ENCODE data around the gene NPIPA1.
"Not testable (repeated sequence)": the region's sequence is repeated elsewhere in the genome, so short reads cannot be mapped to it uniquely, and the experiment has no call there.

NPIPA1 gene

DNA sequence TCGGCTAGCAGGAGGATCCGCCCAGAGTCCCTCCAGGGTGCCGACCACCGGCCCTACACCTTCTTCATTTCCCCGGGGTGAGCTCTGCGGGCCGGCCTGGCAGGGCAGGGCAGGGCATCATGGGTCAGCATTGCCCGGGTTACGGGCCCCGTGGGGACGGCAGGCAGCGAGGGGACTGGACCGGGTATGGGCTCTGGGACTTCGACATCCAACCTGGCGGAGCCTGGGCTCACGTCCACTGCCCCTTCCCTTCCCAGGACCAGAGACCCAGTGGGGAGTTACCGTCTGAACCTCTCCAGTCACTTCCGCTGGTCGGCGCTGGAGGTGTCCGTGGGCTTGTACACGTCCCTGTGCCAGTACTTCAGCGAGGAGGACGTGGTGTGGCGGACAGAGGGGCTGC is 7.0 kb upstream of the NPIPA1 start:
- DNase-seq (ENCODE audit: low read depth in 2 of 3, low spot score in 1 of 3) = not testable (repeated sequence)

DNA sequence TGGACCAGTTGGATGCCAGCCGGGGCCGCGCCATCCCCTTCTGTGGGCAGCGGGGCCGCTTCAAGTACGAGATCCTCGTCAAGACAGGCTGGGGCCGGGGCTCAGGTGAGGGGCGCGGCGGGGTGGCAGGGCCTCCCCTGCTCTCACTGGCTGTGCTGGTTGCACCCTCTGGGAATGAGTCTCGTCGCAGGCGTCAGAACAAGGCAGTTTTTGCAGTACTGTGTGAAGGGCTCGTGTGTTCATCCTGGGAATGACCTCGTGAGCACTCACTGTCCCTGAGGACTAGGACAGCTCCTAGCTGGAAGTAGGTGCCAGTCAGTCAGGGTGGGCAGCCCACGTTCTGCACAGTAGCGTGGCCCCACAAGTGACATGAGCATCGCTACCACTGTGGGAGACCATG is 6.3 kb upstream of the NPIPA1 start:
- DNase-seq (ENCODE audit: low read depth in 2 of 3, low spot score in 1 of 3) = not testable (repeated sequence)

DNA sequence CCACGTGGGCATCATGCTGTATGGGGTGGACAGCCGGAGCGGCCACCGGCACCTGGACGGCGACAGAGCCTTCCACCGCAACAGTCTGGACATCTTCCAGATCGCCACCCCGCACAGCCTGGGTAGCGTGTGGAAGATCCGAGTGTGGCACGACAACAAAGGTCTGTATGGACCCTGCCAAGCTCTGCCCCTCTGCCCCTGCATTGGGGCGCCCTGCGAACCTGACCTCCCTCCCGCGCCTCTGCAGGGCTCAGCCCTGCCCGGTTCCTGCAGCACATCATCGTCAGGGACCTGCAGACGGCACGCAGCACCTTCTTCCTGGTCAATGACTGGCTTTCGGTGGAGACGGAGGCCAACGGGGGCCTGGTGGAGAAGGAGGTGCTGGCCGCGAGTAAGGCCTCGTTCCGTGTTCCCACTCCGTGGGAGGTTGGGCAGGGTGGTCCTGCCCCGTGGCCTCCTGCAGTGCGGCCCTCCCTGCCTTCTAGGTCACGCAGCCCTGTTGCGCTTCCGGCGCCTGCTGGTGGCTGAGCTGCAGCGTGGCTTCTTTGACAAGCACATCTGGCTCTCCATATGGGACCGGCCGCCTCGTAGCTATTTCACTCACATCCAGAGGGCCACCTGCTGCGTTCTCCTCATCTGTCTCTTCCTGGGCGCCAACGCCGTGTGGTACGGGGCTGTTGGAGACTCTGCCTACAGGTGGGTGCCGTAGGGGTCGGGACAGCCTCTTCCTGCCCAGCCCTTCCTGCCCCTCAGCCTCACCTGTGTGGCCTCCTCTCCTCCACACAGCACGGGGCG is 4.5 kb upstream of the NPIPA1 start:
- not testable (repeated sequence) for DNase-seq (ENCODE audit: low read depth in 2 of 3, low spot score in 1 of 3)

DNA sequence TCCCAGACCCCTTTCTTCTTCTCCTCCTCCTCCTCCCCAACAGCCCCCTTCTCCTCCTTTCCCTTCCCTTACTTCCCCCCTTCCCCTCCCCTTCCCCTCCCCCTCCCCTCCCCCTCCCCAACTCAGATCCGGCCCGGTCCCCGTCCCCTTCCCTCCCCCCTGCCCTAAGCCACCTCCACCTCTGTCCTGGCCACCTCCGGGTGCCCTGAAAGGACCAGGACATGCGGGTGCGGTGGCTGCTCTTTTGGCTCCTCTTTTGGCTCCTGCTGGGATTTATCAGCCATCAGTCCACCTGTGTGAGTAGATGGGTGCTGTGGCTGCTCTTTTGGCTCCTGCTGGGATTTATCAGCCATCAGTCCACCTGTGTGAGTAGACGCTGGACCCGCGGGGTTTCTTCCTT is 751 bp downstream of the NPIPA1 start:
- DNase-seq (ENCODE audit: low read depth in 2 of 3, low spot score in 1 of 3) = not testable (repeated sequence)

DNA sequence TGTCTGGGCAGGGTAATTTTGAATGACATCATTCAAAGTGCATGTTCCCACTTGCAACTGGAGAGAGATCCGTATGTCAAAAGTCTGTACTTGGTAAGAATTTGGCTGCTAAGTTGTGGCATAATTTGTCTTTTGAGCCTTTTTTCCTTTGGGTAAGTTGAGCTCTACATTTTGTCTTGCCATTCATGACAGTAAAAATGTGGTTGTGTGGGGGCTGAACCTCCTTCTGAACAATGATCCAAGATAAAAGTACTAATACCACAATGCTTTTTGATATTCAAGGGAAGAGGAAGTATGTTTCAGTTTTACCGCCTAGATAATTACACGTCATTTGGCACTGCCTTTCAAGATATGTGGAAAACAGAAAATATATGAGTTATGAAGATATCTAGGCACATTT is 5.4 kb downstream of the NPIPA1 start:
- DNase-seq (ENCODE audit: low read depth in 2 of 3, low spot score in 1 of 3) = not testable (repeated sequence)

GRCh38 chr16:14955546-14956231 is 18.4 kb downstream of the NPIPA1 start:
- DNase-seq (ENCODE audit: low read depth in 2 of 3, low spot score in 1 of 3) = no peak

DNA sequence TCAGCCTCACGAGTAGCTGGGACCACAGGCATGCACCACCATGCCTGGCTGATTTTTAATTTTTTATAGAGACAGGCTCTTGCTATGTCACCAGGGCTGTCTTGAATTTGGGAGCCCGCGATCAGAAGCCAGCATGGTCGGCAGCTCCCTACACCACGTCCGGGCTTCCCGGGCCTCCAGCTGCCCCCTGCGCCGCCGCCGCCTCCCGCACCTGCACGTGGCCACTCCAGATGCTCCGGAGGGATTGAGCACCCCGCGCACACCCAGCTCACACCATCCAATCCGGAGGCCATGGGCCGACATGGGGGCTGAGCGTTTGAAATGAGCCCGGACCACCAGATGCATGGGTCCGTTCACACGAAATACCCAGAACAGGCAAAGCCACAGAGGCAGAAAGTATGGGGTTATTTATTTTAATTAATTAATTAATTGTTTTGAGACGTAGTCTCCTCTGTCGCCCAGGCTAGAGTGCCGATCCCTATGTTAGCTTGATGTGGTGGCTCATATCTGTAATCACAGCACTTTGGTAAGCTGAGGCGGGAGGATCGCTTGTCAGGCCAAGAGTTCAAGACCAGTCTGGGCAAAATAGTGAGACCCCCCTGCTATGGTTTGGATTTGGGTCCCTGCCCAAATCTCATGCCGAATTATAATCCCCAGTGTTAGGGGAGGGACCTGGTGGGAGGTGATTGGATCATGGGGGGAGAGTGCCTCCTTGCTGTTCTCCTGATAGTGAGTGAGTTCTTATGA is 20.5 kb downstream of the NPIPA1 start:
- no peak for DNase-seq (ENCODE audit: low read depth in 2 of 3, low spot score in 1 of 3)

- no peak for DNase-seq (ENCODE audit: low read depth in 2 of 3, low spot score in 1 of 3)
These were observed 21.0 kb downstream of the NPIPA1 start for GRCh38 chr16:14958323-14958600.

- DNase-seq (ENCODE audit: low read depth in 2 of 3, low spot score in 1 of 3) = no peak
These were observed 21.7 kb downstream of the NPIPA1 start for GRCh38 chr16:14958970-14959369.

DNA sequence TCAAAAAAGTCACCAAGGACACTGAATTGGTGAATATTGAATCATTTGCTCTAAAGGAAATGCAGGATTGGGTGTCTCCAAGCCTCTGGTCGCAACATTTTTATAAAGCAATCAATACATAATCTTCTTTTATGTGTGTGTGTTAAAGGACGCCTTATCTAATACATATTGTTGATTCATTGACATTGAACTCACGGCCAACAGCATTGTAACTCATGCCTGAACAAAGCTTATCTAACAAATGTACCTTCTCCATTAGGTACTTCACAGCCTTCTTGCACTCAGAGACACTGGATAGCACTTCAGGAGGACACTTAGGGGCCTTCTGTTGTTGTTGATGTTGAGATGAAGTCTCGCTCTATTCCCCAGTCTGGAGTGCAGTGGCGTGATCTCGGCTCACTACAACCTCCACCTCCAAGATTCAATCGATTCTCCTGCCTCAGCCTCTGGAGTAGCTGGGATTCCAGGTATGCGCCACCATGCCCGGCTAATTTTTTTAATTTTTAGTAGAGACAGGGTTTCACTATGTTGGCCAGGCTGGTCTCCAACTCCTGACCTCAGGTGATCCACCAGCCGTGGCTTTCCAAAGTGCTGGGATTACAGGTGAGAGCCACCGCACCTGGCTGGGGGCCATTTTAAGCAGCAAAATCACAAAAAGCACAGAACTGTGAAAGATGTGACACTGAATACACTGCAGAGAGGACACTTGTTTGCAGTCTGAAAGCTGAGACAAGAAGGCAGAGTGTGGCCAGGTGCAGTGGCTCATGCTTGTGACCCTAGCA is 24.4 kb downstream of the NPIPA1 start:
- DNase-seq (ENCODE audit: low read depth in 2 of 3, low spot score in 1 of 3) = no peak

DNA sequence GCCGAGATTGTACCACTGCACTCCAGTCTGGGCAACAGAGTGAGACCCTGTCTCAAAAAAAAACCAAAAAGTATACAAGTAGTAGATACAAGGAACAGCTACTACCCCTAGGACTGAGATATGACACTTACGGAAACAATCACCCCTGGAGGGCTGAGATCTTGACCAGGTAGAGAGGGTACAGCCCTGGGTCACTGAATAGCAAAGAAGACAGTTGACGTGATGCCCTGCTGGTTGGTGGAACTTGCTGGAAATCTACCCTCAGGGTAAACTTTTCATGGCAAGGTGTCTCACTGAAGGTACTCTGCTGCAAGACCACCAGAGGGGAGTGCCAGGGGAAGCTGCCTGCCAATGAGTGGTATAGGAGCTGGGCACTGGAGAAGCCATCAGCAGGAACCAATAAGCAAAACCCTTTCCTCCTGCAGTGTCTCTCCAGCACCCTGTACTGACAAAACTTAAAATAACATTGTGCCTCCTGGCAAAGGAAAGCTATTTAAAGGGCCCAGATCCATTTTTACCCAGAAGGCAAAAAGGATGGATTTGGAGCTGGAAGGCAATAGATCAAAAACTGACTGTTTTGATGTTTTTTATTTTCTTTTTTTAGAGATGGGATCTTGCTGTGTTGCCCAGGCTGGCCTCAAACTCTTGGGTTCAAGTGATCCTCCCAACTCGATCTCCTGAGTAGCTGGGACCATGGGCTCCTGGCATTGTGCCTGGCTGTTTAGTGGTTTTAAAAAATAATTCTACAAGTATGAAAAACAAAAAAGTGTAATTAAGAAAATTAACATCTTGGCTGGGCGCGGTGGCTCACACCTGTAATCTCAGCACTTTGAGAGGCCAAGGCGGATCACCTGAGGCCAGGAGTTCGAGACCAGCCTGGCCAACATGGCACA is 26.3 kb downstream of the NPIPA1 start:
- DNase-seq (ENCODE audit: low read depth in 2 of 3, low spot score in 1 of 3) = no peak

GRCh38 chr16:14965328-14965727 is 28.1 kb downstream of the NPIPA1 start:
- no peak for DNase-seq (ENCODE audit: low read depth in 2 of 3, low spot score in 1 of 3)

GRCh38 chr16:14969795-14970194 is 32.6 kb downstream of the NPIPA1 start:
- DNase-seq (ENCODE audit: low read depth in 2 of 3, low spot score in 1 of 3) = not testable (repeated sequence)

GRCh38 chr16:14971621-14972228 is 34.5 kb downstream of the NPIPA1 start:
- DNase-seq (ENCODE audit: low read depth in 2 of 3, low spot score in 1 of 3) = not testable (repeated sequence)

DNA sequence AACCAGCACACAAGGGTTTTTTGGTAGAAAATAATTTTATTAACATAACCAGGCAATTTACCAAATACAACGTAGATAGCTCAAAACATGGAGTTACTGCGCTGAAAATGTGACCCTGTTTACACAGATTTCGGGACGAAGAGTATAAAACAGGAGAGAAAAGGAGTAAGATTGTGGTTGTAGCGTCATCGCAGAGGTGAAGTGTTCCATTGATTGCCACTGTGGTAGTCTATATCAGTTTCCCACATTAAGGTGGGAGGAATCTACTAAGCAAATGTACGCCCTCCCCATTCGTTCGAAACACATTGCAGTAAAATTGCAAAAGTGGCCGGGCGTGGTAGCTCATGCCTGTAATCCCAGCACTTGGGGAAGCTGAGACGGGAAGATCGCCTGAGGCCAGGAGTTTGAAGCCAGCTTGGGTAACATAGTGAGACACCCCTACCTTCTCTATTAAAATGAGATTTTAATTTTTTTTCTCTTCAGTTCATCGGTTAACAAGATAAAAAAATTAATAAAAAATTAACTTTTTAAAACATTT is 36.6 kb downstream of the NPIPA1 start:
- DNase-seq (ENCODE audit: low read depth in 2 of 3, low spot score in 1 of 3) = not testable (repeated sequence)

- not testable (repeated sequence) for DNase-seq (ENCODE audit: low read depth in 2 of 3, low spot score in 1 of 3)
These were observed 37.0 kb downstream of the NPIPA1 start for GRCh38 chr16:14974331-14974655.

- DNase-seq (ENCODE audit: low read depth in 2 of 3, low spot score in 1 of 3) = peak; percentile 91 to 99 (median 97)
These were observed 37.6 kb downstream of the NPIPA1 start, which contains the start of gene PDXDC1 for GRCh38 chr16:14974656-14975417. Gene PDXDC1 (plus strand): TSS chr16:14975026. CDS start chr16:14975200, 174 bp downstream.

GRCh38 chr16:14975418-14976194 is 38.4 kb downstream of the NPIPA1 start:
- DNase-seq (ENCODE audit: low read depth in 2 of 3, low spot score in 1 of 3) = peak; percentile 28 to 51 (median 37)
